ENCODE measurements around the gene HEYL. TPM values are rescaled to one million over a fixed set of nuclear protein-coding genes. Genes with fewer than 3 reads are reported as not detected.

HEYL gene
- total RNA-seq, 1 experiment from 2014 or later, result 0.17 TPM

- ChIA-PET CTCF (interaction anchor here (0.6 to 1.1 kb wide), 2 partner anchors 10 to 106 kb away, joined by 3 read pairs; no protein-coding TSS in a partner anchor), POLR2A (ENCODE audit: unreplicated experiment) (interaction anchor here (0.6 kb wide), 2 partner anchors 19 to 70 kb away, joined by 6 to 8 read pairs; no protein-coding TSS in a partner anchor)
- no peaks in the 10 kb centered on the region for H3K36me3 ChIP-seq (ENCODE audit: low read depth)
- H3K79me2 ChIP-seq (ENCODE audit: low read depth), result no peaks in the 10 kb centered on the region
- BruUV-seq (replicated peaks), result no TSS peak
- no peaks in the 10 kb centered on the region for H3K9me2 ChIP-seq (ENCODE audit: insufficient read depth)
- intact Hi-C loops (cut with micrococcal nuclease; ENCODE audit: unreplicated experiment), result loop anchor here (10.0 kb wide), 1 partner anchor 299 kb away; no protein-coding TSS in a partner anchor
- H2AFZ ChIP-seq, result no peak overlapping the region
- H3F3A ChIP-seq (ENCODE audit: insufficient read depth, low read depth), result no peaks in the 10 kb centered on the region
- no peaks in the 10 kb centered on the region for H3K27me3 ChIP-seq (ENCODE audit: insufficient read depth, low read depth)
- no peak overlapping the region for H3K4me3 ChIP-seq
- DNase-seq, result no peak
- TF ChIP-seq EZH2 (IDR thresholded peaks at IDR 0.05; ENCODE audit: low read depth) (no peak), CTCF (conservative IDR thresholded peaks at IDR 0.05) (no peak)
- no peak overlapping the region for H3K4me2 ChIP-seq
- no peaks in the 10 kb centered on the region for H3K4me1 ChIP-seq (replicated peaks; ENCODE audit: insufficient read depth)
- no peaks in the 10 kb centered on the region for H3K9me3 ChIP-seq (ENCODE audit: insufficient read depth, low read depth)
- no peak overlapping the region for H3K27ac ChIP-seq
- no peaks in the 10 kb centered on the region for H4K20me1 ChIP-seq (ENCODE audit: insufficient read depth)
Observed at GRCh38 chr1:39596163-39596562, 43.3 kb downstream of the HEYL start.

GRCh38 chr1:39593386-39593785 lies 46.1 kb downstream of the HEYL start:
- peaks cover 3% of the 10 kb centered on the region; the same call in 1 of the 2 replicates for H3F3A ChIP-seq (ENCODE audit: insufficient read depth, low read depth)
- no peaks in the 10 kb centered on the region for H3K36me3 ChIP-seq (ENCODE audit: low read depth)
- peaks cover 22% of the 10 kb centered on the region for H3K4me1 ChIP-seq (replicated peaks; ENCODE audit: insufficient read depth)
- TF ChIP-seq CTCF (conservative IDR thresholded peaks at IDR 0.05) (no peak), EZH2 (IDR thresholded peaks at IDR 0.05; ENCODE audit: low read depth) (no peak)
- H3K9me3 ChIP-seq (ENCODE audit: insufficient read depth, low read depth), result no peaks in the 10 kb centered on the region
- no peak overlapping the region for H2AFZ ChIP-seq
- no peaks in the 10 kb centered on the region for H3K9me2 ChIP-seq (ENCODE audit: insufficient read depth)
- no peak overlapping the region for H3K4me3 ChIP-seq
- BruUV-seq (replicated peaks), result no TSS peak
- intact Hi-C loops (cut with micrococcal nuclease; ENCODE audit: unreplicated experiment), result loop anchor here (10.0 kb wide), 1 partner anchor 301 kb away; no protein-coding TSS in a partner anchor
- H4K20me1 ChIP-seq (ENCODE audit: insufficient read depth), result no peaks in the 10 kb centered on the region
- ChIA-PET POLR2A (ENCODE audit: unreplicated experiment) (no interaction called here), CTCF (interaction anchor here (0.9 to 3.1 kb wide), 2 partner anchors 12 to 64 kb away, joined by 5 to 14 read pairs; no protein-coding TSS in a partner anchor)
- H3K79me2 ChIP-seq (ENCODE audit: low read depth), result no peaks in the 10 kb centered on the region
- no peaks in the 10 kb centered on the region for H3K27me3 ChIP-seq (ENCODE audit: insufficient read depth, low read depth)
- no peak for DNase-seq
- no peak overlapping the region for H3K27ac ChIP-seq
- no peak overlapping the region for H3K4me2 ChIP-seq

- Histone ChIP-seq H3K27ac (no peak overlapping the region), H3K36me3 (ENCODE audit: low read depth) (no peaks in the 10 kb centered on the region), H3F3A (ENCODE audit: insufficient read depth, low read depth) (peaks cover 10% of the 10 kb centered on the region; the same call in 1 of the 2 replicates), H3K4me3 (no peak overlapping the region), H3K9me3 (ENCODE audit: insufficient read depth, low read depth) (no peaks in the 10 kb centered on the region), H3K79me2 (ENCODE audit: low read depth) (no peaks in the 10 kb centered on the region), H3K9me2 (ENCODE audit: insufficient read depth) (no peaks in the 10 kb centered on the region), H3K27me3 (ENCODE audit: insufficient read depth, low read depth) (no peaks in the 10 kb centered on the region), H2AFZ (no peak overlapping the region), H3K4me1 (replicated peaks; ENCODE audit: insufficient read depth) (peaks cover 32% of the 10 kb centered on the region), H4K20me1 (ENCODE audit: insufficient read depth) (no peaks in the 10 kb centered on the region), H3K4me2 (no peak overlapping the region)
- BruUV-seq (replicated peaks), result no TSS peak
- ChIA-PET CTCF (interaction anchor here (3.1 kb wide), 1 partner anchor 14 kb away, joined by 14 read pairs; no protein-coding TSS in a partner anchor), POLR2A (ENCODE audit: unreplicated experiment) (no interaction called here)
- DNase-seq, result no peak
- TF ChIP-seq EZH2 (IDR thresholded peaks at IDR 0.05; ENCODE audit: low read depth), result no peak
- TF ChIP-seq CTCF (conservative IDR thresholded peaks at IDR 0.05), result no peak
- intact Hi-C loops (cut with micrococcal nuclease; ENCODE audit: unreplicated experiment), result loop anchor here (10.0 kb wide), 1 partner anchor 303 kb away; no protein-coding TSS in a partner anchor
Observed at GRCh38 chr1:39592069-39592468, 47.4 kb downstream of the HEYL start.

Data from PC-9 (cell line).